Brain microvascular endothelial cell (primary cell): ENCODE results near the gene GEMIN4.

Experiments
- DNase-seq: peaks from one replicate; pipeline ENCODE4 v3.0.0-alpha.2; 2020
- H3K27ac ChIP-seq: fragments of 250-450 bp; sonication (Bioruptor Pico); 2 replicates; pipeline ENCODE4 v1.5.1; 2020; ENCODE audit warnings: mild to moderate bottlenecking, moderate library complexity
- H3K27me3 ChIP-seq: fragments of 250-450 bp; sonication (Bioruptor Pico); replicated peaks from 2 replicates; pipeline ENCODE4 v1.5.1; 2020; ENCODE audit warnings: mild to moderate bottlenecking
- H3K36me3 ChIP-seq: fragments of 250-450 bp; sonication (Bioruptor Pico); replicated peaks from 2 replicates; pipeline ENCODE4 v1.5.1; 2020; ENCODE audit warnings: mild to moderate bottlenecking
- H3K4me3 ChIP-seq: 2 replicates; pipeline ENCODE4 v1.5.1; 2011; ENCODE audit warnings: low read depth, mild to moderate bottlenecking, control low read depth, low read length, moderate library complexity
- CTCF ChIP-seq: IDR thresholded peaks from 2 replicates; pipeline ENCODE4 v1.5.1; 2011; ENCODE audit warnings: low read depth, mild to moderate bottlenecking, moderate library complexity, low read length, control low read depth, inconsistent platforms; ENCODE audit errors: missing control alignments
- in situ Hi-C: cut with HindIII; loops from 2 replicates; pipeline ENCODE4 v1.10.0; 2017; ENCODE audit warnings: low sequenced_read_pairs, low pct_ligation_motif_present

GEMIN4 gene

GRCh38 chr17:720706-721539 lies 31.1 kb downstream of the GEMIN4 start:
- H3K27ac ChIP-seq: no peak overlapping the region
- no peak for TF ChIP-seq CTCF

DNA sequence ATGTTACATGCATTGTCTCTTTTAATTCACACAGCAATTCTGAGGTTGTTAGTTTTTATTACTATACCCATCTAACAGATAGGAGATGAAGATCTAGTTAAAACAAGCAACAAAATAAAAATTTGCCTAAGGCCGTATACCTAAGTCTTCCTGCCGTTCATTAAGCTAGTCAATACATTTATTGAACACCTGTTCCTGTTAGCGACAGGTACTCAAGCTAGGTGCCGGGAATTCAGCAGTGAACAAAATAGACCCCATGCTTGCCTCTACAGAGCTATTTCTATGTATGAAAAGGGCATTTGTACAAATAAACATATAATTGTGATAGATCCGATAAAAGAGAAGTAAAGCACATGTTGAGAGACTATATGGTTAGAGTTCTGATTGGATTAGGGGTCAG lies 34.0 kb downstream of the GEMIN4 start:
- TF ChIP-seq CTCF: no peak
- Histone ChIP-seq H3K36me3 (no peaks in the 10 kb centered on the region), H3K27me3 (no peaks in the 10 kb centered on the region), H3K4me3 (no peak overlapping the region), H3K27ac (no peak overlapping the region)
- in situ Hi-C loops: no loop called here
- DNase-seq: no peak

More at GRCh38 chr17:720706-721539, 31.1 kb downstream of the GEMIN4 start:
- in situ Hi-C loops: no loop called here
- H3K36me3 ChIP-seq: no peaks in the 10 kb centered on the region
- H3K27me3 ChIP-seq: no peaks in the 10 kb centered on the region
- H3K4me3 ChIP-seq: no peak overlapping the region
- no peak for DNase-seq

- no peak for DNase-seq
- Histone ChIP-seq H3K4me3 (no peak overlapping the region), H3K27ac (no peak overlapping the region), H3K27me3 (no peaks in the 10 kb centered on the region), H3K36me3 (peaks cover 28% of the 10 kb centered on the region)
- no peak for TF ChIP-seq CTCF
- in situ Hi-C loops: no loop called here
Observed at GRCh38 chr17:708132-708531, 43.9 kb downstream of the GEMIN4 start.

GRCh38 chr17:705863-706262 lies 46.2 kb downstream of the GEMIN4 start:
- no peak for DNase-seq
- no peak overlapping the region for H3K27ac ChIP-seq
- TF ChIP-seq CTCF: no peak
- no peak overlapping the region for H3K4me3 ChIP-seq
- H3K36me3 ChIP-seq: peaks cover 28% of the 10 kb centered on the region
- H3K27me3 ChIP-seq: no peaks in the 10 kb centered on the region
- in situ Hi-C loops: no loop called here

GRCh38 chr17:705011-705410 lies 47.1 kb downstream of the GEMIN4 start:
- in situ Hi-C loops: no loop called here
- Histone ChIP-seq H3K27me3 (no peaks in the 10 kb centered on the region), H3K4me3 (no peak overlapping the region), H3K27ac (no peak overlapping the region), H3K36me3 (peaks cover 24% of the 10 kb centered on the region)
- DNase-seq: no peak
- no peak for TF ChIP-seq CTCF
